T-helper 2 cell treated with Interferon-gamma antibody and Interleukin-4, amounts not matched to agents 100 ng/mL and 5 ng/mL, for 36 hours (primary cell): Measurements from ENCODE around the gene CENPA. TPM values are rescaled to one million over a fixed set of nuclear protein-coding genes. Genes with fewer than 3 reads are reported as not detected.
"Not testable (repeated sequence)": the region's sequence is repeated elsewhere in the genome, so short reads cannot be mapped to it uniquely, and the experiment has no call there.

ENCODE experiments used
- intact Hi-C: fragments of 100-400 bp; cut with micrococcal nuclease; formaldehyde crosslinking; loops from one replicate; pipeline ENCODE4 v1.15.1; 2023
- total RNA-seq: library from RNA; stranded (reverse); gene quantifications from 2 replicates; pipeline ENCODE4 v1.2.3, GENCODE V29; 2022

CENPA gene
- 37.9 and 38.5 TPM in 2 replicates for total RNA-seq

DNA sequence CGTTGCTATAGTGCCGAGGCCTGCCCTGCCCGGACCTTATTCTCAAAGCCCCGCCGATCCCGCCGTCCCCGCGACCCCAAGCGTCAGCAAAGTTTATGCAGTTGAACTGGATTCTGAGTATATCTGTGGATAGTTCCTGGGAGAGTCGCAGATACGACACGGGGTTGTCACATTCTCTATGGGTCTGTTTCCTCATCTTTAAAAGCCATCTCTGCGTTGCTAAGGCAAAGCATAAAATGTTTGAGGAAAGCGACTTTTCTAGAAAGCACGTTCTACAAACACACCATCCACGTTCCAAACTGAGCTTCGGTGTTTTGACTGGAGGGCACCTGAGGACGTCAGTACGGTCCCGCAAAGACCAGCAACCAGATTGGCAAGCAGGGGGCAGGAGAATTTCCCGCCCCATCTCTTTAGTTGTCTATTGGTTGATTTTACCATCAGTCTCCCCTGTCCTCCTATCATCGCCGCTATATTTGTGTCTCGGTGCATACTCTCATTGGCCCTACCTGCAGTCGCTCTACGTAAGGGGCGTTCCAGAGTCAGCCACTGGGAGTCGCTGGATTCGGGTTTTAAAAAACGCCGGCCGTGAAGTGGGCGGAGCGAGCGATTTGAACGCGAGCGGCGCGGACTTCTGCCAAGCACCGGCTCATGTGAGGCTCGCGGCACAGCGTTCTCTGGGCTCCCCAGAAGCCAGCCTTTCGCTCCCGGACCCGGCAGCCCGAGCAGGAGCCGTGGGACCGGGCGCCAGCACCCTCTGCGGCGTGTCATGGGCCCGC, at the start of gene CENPA:
CENPA (plus strand) TSS at position 626 of the 776 bp plus-strand sequence; CDS start at position 767, 141 bp downstream.
- intact Hi-C loops, result loop anchor here (1.0 to 2.0 kb wide), 2 partner anchors 21 to 247 kb away; partner anchors contain the start of genes SLC35F6 and TMEM214

- intact Hi-C loops, result no loop called here
Observed at GRCh38 chr2:26737221-26737620, 48.6 kb upstream of the CENPA start.

- intact Hi-C loops, result no loop called here
Observed at GRCh38 chr2:26738481-26738880, 47.4 kb upstream of the CENPA start.

GRCh38 chr2:26739514-26739913, 46.3 kb upstream of the CENPA start:
- intact Hi-C loops, result no loop called here

DNA sequence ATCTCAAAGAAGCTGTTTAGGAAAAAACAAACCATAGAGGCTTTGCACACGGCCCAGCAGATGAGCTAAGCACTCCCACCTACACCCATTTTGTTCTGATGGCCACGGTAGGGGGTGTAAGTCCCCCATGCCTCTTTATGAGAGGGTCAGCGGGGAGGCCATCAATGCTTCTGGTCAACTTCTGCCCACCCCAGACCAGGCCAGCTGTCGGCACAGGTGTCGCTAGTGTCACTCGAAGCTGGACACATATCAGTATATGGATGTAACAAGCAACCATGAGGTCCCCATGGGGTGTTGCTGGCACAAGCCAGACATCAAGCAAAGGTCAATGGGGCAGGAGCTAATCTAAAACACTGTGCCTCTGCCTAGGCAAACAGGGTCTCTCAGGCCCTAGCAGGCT, 45.5 kb upstream of the CENPA start:
- intact Hi-C loops, result no loop called here

DNA sequence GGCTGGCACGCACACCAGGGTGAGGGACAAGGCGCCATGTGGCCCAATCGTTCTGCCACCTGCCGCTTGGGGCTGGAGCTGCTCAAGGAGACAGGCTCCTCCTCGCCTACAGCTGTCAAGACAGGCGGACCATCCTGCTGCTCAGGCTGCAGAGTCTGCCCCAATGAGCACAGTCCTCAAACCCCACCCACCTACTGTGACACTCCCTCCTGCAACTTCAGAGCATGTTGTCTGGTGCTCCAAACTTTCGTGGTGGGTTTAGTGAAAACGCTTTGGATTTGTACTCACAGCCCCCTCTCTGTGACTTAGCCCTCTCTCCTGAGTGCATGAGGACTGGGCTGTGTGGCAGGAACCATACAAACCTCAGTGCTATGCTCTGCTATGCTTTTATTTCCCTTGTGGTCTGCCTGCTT, 45.0 kb upstream of the CENPA start:
- intact Hi-C loops, result no loop called here

- intact Hi-C loops, result no loop called here
Observed at GRCh38 chr2:26742048-26742770, 43.6 kb upstream of the CENPA start.

GRCh38 chr2:26743852-26744251, 42.0 kb upstream of the CENPA start:
- intact Hi-C loops, result no loop called here

DNA sequence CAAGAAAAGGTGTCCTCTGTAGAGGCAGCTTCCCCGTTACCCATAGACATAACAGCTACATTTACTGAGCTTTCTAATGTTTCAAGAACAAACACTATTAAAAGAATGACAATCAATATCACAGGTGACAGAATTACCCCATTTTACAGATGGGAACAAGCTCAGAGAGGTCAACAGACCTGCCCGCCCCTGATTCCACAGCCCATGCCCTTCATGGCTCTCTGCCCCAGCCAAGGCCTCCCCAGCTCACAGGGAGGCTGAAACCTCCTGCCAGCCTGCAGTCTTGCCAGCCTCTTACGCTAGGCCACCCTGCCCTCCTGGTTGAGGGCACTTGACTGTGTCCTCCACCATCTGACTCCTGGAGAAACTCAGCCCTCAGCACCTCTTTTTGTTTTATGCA, 40.9 kb upstream of the CENPA start:
- intact Hi-C loops, result no loop called here

DNA sequence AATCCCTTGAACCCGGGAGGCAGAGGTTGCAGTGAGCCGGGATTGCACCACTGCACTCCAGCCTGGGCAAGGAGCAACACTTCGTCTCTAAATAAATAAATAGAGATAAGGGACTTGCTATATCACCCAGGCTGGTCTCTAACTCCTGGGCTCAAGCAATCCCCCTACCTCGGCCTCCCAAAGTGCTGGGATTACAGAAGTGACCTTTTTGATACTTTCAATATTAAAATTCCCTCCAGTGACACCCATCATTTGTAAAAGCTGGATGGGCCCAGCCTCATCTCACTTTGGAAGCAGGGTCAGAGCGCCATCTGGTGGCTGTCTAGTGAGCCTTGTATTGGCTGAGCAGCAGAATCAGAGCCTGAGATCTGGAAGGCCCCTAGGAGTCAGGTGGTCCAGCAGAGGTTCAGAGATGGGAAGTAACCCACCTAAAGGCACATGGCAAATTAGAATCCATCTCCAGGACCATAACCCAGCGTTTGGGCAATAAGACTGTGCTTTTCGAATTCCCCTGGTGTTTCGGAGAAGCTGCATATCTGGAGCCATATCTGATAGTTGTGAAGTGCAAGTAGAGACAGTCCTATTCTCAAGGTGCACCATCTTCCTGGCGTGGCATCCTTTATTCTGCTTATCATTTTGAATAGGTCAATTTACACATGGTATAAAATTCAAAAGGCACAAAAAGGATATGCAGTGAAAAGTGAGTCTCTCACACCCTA, 40.1 kb upstream of the CENPA start:
- intact Hi-C loops, result no loop called here

- intact Hi-C loops, result no loop called here
Observed at GRCh38 chr2:26746934-26747333, 38.9 kb upstream of the CENPA start.

- intact Hi-C loops, result not testable (repeated sequence)
Observed at GRCh38 chr2:26749787-26750420, 36.0 kb upstream of the CENPA start.

DNA sequence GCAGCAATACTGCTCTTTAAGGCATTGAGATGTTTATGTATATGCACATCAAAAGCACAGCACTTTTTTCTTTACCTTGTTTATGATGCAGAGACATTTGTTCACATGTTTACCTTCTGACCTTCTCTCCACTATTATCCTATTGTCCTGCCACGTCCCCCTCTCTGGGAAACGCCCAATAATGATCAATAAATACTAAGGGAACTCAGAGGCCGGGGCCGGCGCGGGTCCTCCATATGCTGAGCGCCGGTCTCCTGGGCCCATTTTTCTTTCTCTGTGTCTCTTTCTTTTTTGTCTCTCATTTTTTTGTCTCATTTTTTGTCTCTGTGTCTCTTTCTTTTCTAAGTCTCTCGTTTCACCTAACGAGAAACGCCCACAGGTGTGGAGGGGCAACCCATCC, 35.4 kb upstream of the CENPA start:
- intact Hi-C loops, result not testable (repeated sequence)

DNA sequence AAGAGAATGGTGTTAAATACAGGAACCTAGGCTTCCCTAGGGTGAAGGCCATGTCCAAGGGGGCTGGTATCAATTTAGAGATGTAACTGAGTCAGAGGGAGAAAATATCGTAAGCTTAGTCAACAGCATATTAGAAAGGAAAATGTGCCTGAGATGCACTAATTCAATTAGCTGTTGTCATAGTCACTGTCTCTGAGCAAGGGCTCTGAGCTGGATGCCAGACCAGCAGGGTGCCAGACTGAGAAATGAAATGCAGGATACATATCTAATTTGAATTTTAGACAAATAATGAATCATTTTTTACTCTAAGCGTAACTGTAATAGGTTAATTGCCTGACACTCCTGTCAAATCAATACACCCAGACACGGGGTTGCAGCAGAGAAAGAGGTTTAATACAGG, 33.2 kb upstream of the CENPA start:
- intact Hi-C loops, result no loop called here

GRCh38 chr2:26754539-26754938, 31.3 kb upstream of the CENPA start:
- intact Hi-C loops, result no loop called here

DNA sequence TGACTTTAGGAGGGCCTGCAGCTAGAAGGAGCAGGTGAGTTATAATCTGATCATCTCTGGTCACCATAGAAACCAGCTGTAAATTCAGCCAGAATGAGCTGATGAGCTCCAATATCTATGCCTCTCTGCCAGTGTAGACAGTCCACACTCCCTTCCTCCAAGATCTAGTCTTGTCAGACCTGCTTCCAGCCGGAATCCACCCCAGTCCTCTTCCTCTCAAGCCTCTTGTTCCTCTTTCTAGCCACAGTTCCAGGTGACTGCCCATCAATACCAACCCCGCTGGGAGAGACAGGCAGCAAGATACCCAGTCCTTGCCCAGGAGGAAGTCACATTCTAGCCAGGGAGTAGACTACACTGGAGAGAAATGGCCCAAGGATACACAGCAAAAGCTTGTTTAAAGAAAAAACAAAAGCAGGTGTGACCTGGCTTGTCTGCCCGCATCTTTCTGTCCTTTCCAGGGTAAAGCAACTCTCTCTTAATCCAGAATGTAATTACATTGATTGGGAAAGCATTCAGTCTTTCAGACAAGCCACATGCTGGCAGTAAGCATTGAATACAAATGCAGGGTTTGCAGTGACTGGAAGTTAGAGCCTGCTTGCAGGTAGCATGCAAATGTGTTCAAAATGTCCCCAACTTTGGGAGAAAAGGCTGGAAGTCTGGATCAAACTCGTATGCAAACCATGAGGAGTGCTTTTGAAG, 30.7 kb upstream of the CENPA start:
- intact Hi-C loops, result no loop called here

DNA sequence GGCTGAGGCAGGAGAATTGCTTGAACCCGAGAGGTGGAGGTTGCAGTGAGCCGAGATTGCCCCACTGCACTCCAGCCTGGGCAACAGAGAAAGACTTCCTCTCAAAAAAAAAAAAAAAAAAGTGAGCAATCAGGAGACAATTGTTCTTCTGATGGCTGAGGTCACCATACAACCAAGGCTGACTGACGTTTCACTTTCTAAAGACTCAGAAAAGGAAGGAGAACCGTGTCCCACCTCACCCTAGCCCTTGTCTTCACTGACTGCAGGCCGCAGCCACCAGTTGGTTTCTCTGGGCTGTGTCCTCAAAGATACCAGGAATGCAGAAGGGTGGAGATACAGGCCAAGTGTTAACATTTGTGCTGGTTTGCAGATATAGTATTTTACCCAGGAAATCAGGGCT, 29.5 kb upstream of the CENPA start:
- intact Hi-C loops, result no loop called here

- intact Hi-C loops, result no loop called here
Observed at GRCh38 chr2:26757873-26758789, 27.7 kb upstream of the CENPA start.

GRCh38 chr2:26758790-26759321, 27.0 kb upstream of the CENPA start:
- intact Hi-C loops, result no loop called here
